ENCODE data around the gene TTLL9.

Gene TTLL9

GRCh38 chr20:31872406-31872805 lies 2.0 kb downstream of the TTLL9 start:
- no peaks in the 10 kb centered on the region for H3K9me3 ChIP-seq (ENCODE audit: insufficient read depth, low read depth, low read length)
- H3K4me3 ChIP-seq (ENCODE audit: low read length) = no peak overlapping the region
- no peak overlapping the region for H3K27ac ChIP-seq (ENCODE audit: low read length)
- H3K9ac ChIP-seq (ENCODE audit: low read depth, low read length) = no peak overlapping the region
- no peaks in the 10 kb centered on the region for H3K36me3 ChIP-seq (ENCODE audit: insufficient read depth, low read depth, low read length)
- peaks cover 45% of the 10 kb centered on the region for H3K27me3 ChIP-seq (ENCODE audit: insufficient read depth, low read length)
- H3K4me1 ChIP-seq (ENCODE audit: insufficient read depth, low read length) = no peaks in the 10 kb centered on the region

- H3K36me3 ChIP-seq (ENCODE audit: insufficient read depth, low read depth, low read length) = no peaks in the 10 kb centered on the region
- no peaks in the 10 kb centered on the region for H3K4me1 ChIP-seq (ENCODE audit: insufficient read depth, low read length)
- H3K4me3 ChIP-seq (ENCODE audit: low read length) = no peak overlapping the region
- H3K27ac ChIP-seq (ENCODE audit: low read length) = no peak overlapping the region
- no peaks in the 10 kb centered on the region for H3K9me3 ChIP-seq (ENCODE audit: insufficient read depth, low read depth, low read length)
- H3K9ac ChIP-seq (ENCODE audit: low read depth, low read length) = no peak overlapping the region
- H3K27me3 ChIP-seq (ENCODE audit: insufficient read depth, low read length) = peaks cover 28% of the 10 kb centered on the region
These were observed 5.2 kb downstream of the TTLL9 start for GRCh38 chr20:31875671-31876070.

GRCh38 chr20:31877684-31878083 lies 7.2 kb downstream of the TTLL9 start:
- no peak overlapping the region for H3K4me3 ChIP-seq (ENCODE audit: low read length)
- no peak overlapping the region for H3K9ac ChIP-seq (ENCODE audit: low read depth, low read length)
- no peak overlapping the region for H3K27ac ChIP-seq (ENCODE audit: low read length)
- no peaks in the 10 kb centered on the region for H3K36me3 ChIP-seq (ENCODE audit: insufficient read depth, low read depth, low read length)
- no peaks in the 10 kb centered on the region for H3K4me1 ChIP-seq (ENCODE audit: insufficient read depth, low read length)
- no peaks in the 10 kb centered on the region for H3K9me3 ChIP-seq (ENCODE audit: insufficient read depth, low read depth, low read length)
- H3K27me3 ChIP-seq (ENCODE audit: insufficient read depth, low read length) = peaks cover 14% of the 10 kb centered on the region

GRCh38 chr20:31879143-31879987 lies 8.9 kb downstream of the TTLL9 start:
- Histone ChIP-seq H3K4me1 (ENCODE audit: insufficient read depth, low read length) (no peaks in the 10 kb centered on the region), H3K4me3 (ENCODE audit: low read length) (peak overlapping the region; percentile 82), H3K36me3 (ENCODE audit: insufficient read depth, low read depth, low read length) (no peaks in the 10 kb centered on the region), H3K27me3 (ENCODE audit: insufficient read depth, low read length) (peaks cover 10% of the 10 kb centered on the region), H3K9ac (ENCODE audit: low read depth, low read length) (peak overlapping the region; percentile 62; the same call in 1 of the 2 replicates), H3K9me3 (ENCODE audit: insufficient read depth, low read depth, low read length) (no peaks in the 10 kb centered on the region), H3K27ac (ENCODE audit: low read length) (no peak overlapping the region)

- no peaks in the 10 kb centered on the region for H3K9me3 ChIP-seq (ENCODE audit: insufficient read depth, low read depth, low read length)
- H3K4me1 ChIP-seq (ENCODE audit: insufficient read depth, low read length) = no peaks in the 10 kb centered on the region
- H3K9ac ChIP-seq (ENCODE audit: low read depth, low read length) = no peak overlapping the region
- H3K36me3 ChIP-seq (ENCODE audit: insufficient read depth, low read depth, low read length) = no peaks in the 10 kb centered on the region
- H3K27me3 ChIP-seq (ENCODE audit: insufficient read depth, low read length) = peaks cover 10% of the 10 kb centered on the region
- H3K4me3 ChIP-seq (ENCODE audit: low read length) = no peak overlapping the region
- no peak overlapping the region for H3K27ac ChIP-seq (ENCODE audit: low read length)
These were observed 11.5 kb downstream of the TTLL9 start for GRCh38 chr20:31881945-31882344.

- H3K9ac ChIP-seq (ENCODE audit: low read depth, low read length) = no peak overlapping the region
- no peaks in the 10 kb centered on the region for H3K4me1 ChIP-seq (ENCODE audit: insufficient read depth, low read length)
- no peaks in the 10 kb centered on the region for H3K9me3 ChIP-seq (ENCODE audit: insufficient read depth, low read depth, low read length)
- no peak overlapping the region for H3K27ac ChIP-seq (ENCODE audit: low read length)
- no peak overlapping the region for H3K4me3 ChIP-seq (ENCODE audit: low read length)
- peaks cover 4% of the 10 kb centered on the region for H3K27me3 ChIP-seq (ENCODE audit: insufficient read depth, low read length)
- no peaks in the 10 kb centered on the region for H3K36me3 ChIP-seq (ENCODE audit: insufficient read depth, low read depth, low read length)
These were observed 13.4 kb downstream of the TTLL9 start for GRCh38 chr20:31883829-31884228.

GRCh38 chr20:31890646-31891045 lies 20.2 kb downstream of the TTLL9 start:
- no peak overlapping the region for H3K27ac ChIP-seq (ENCODE audit: low read length)

GRCh38 chr20:31894980-31895675 lies 24.7 kb downstream of the TTLL9 start:
- Histone ChIP-seq H3K4me3 (ENCODE audit: low read length) (no peak overlapping the region), H3K9me3 (ENCODE audit: insufficient read depth, low read depth, low read length) (no peaks in the 10 kb centered on the region), H3K27ac (ENCODE audit: low read length) (no peak overlapping the region), H3K9ac (ENCODE audit: low read depth, low read length) (no peak overlapping the region), H3K36me3 (ENCODE audit: insufficient read depth, low read depth, low read length) (no peaks in the 10 kb centered on the region), H3K27me3 (ENCODE audit: insufficient read depth, low read length) (no peaks in the 10 kb centered on the region), H3K4me1 (ENCODE audit: insufficient read depth, low read length) (no peaks in the 10 kb centered on the region)

More at GRCh38 chr20:31890646-31891045, 20.2 kb downstream of the TTLL9 start:
- H3K36me3 ChIP-seq (ENCODE audit: insufficient read depth, low read depth, low read length) = no peaks in the 10 kb centered on the region
- H3K27me3 ChIP-seq (ENCODE audit: insufficient read depth, low read length) = no peaks in the 10 kb centered on the region
- no peaks in the 10 kb centered on the region for H3K9me3 ChIP-seq (ENCODE audit: insufficient read depth, low read depth, low read length)
- no peaks in the 10 kb centered on the region for H3K4me1 ChIP-seq (ENCODE audit: insufficient read depth, low read length)
- H3K4me3 ChIP-seq (ENCODE audit: low read length) = no peak overlapping the region
- H3K9ac ChIP-seq (ENCODE audit: low read depth, low read length) = no peak overlapping the region

GRCh38 chr20:31896049-31896448 lies 25.6 kb downstream of the TTLL9 start:
- no peaks in the 10 kb centered on the region for H3K27me3 ChIP-seq (ENCODE audit: insufficient read depth, low read length)
- H3K27ac ChIP-seq (ENCODE audit: low read length) = no peak overlapping the region
- H3K4me3 ChIP-seq (ENCODE audit: low read length) = no peak overlapping the region
- H3K9me3 ChIP-seq (ENCODE audit: insufficient read depth, low read depth, low read length) = no peaks in the 10 kb centered on the region
- no peaks in the 10 kb centered on the region for H3K36me3 ChIP-seq (ENCODE audit: insufficient read depth, low read depth, low read length)
- H3K4me1 ChIP-seq (ENCODE audit: insufficient read depth, low read length) = no peaks in the 10 kb centered on the region
- no peak overlapping the region for H3K9ac ChIP-seq (ENCODE audit: low read depth, low read length)

GRCh38 chr20:31897541-31897940 lies 27.1 kb downstream of the TTLL9 start:
- Histone ChIP-seq H3K27ac (ENCODE audit: low read length) (no peak overlapping the region), H3K4me1 (ENCODE audit: insufficient read depth, low read length) (no peaks in the 10 kb centered on the region), H3K4me3 (ENCODE audit: low read length) (no peak overlapping the region), H3K27me3 (ENCODE audit: insufficient read depth, low read length) (no peaks in the 10 kb centered on the region), H3K9ac (ENCODE audit: low read depth, low read length) (no peak overlapping the region), H3K36me3 (ENCODE audit: insufficient read depth, low read depth, low read length) (no peaks in the 10 kb centered on the region), H3K9me3 (ENCODE audit: insufficient read depth, low read depth, low read length) (no peaks in the 10 kb centered on the region)

- H3K27me3 ChIP-seq (ENCODE audit: insufficient read depth, low read length) = no peaks in the 10 kb centered on the region
- peaks cover 7% of the 10 kb centered on the region; the same call in 1 of the 2 replicates for H3K4me1 ChIP-seq (ENCODE audit: insufficient read depth, low read length)
- H3K27ac ChIP-seq (ENCODE audit: low read length) = no peak overlapping the region
- no peaks in the 10 kb centered on the region for H3K36me3 ChIP-seq (ENCODE audit: insufficient read depth, low read depth, low read length)
- no peak overlapping the region for H3K4me3 ChIP-seq (ENCODE audit: low read length)
- H3K9ac ChIP-seq (ENCODE audit: low read depth, low read length) = no peak overlapping the region
- H3K9me3 ChIP-seq (ENCODE audit: insufficient read depth, low read depth, low read length) = no peaks in the 10 kb centered on the region
These were observed 31.2 kb downstream of the TTLL9 start for GRCh38 chr20:31901615-31902014.

Data from iPS-20b (cell line).